HepG2 (cell line): ENCODE measurements around the gene ZNF207. TPM values are rescaled to one million over a fixed set of nuclear protein-coding genes. Genes with fewer than 3 reads are reported as not detected.

Source experiments
- ATAC-seq: fragments of 200-7000 bp; cut with Tn5 transposase; 3 replicates; pipeline ENCODE4 v1.9.1; 2020; ENCODE audit warnings: mild to moderate bottlenecking, moderate library complexity
- BruUV-seq: library from RNA; stranded (reverse); fragments of 400-500 nt; replicated peaks from 2 replicates; lab custom pipeline; 2021; lab: Mats Ljungman, UMichigan
- CTCF ChIA-PET: fragments of 300-600 bp; formaldehyde crosslinking; extraction: SDS; loops from one replicate; lab custom pipeline; 2021; ENCODE audit warnings: low total read pairs, inconsistent platforms, low intra/inter-chr PET ratio; lab: Yijun Ruan, JAX
- POLR2A ChIA-PET: fragments of 350-600 bp; sonication (Branson Sonifier 250); formaldehyde crosslinking; loops from one replicate; lab custom pipeline; 2020; ENCODE audit warnings: antibody characterized with exemption, inconsistent platforms; lab: Yijun Ruan, JAX
- DNase-seq: peaks from one replicate; pipeline ENCODE4 v3.0.0-alpha.2; 2015; ENCODE audit warnings: low spot score
- FAIRE-seq: peaks from 3 replicates; lab custom pipeline; 2011; peaks lifted over from hg19 to GRCh38; lab: Jason Lieb, UNC
- H2AFZ ChIP-seq: one replicate; pipeline ENCODE4 v1.6.1; 2011; ENCODE audit warnings: low read length, inconsistent platforms
- H3K27ac ChIP-seq: fragments of 300-600 bp; 3 replicates; pipeline ENCODE4 v1.8.0; 2011; ENCODE audit warnings: mixed run types, mild to moderate bottlenecking, mixed read lengths, low read length, inconsistent platforms; ENCODE audit not compliant: insufficient read depth; ENCODE audit errors: extremely low read length
- H3K27me3 ChIP-seq, 2 experiments: fragments of 200-600 bp in 1 of 2; 2 replicates in 1 of 2; 3 replicates in 1 of 2; pipeline versions ENCODE4 v1.6.0 to v1.8.0; 2011; ENCODE audit warnings: low read length in 2 of 2, mild to moderate bottlenecking in 2 of 2, moderate library complexity in 2 of 2, inconsistent platforms in 1 of 2; ENCODE audit not compliant: insufficient read depth in 2 of 2, control insufficient read depth in 1 of 2
- H3K36me3 ChIP-seq, 2 experiments: fragments of 200-600 bp in 1 of 2; replicated peaks in 1 of 2; 2 replicates in 1 of 2; 3 replicates in 1 of 2; pipeline versions ENCODE4 v1.5.1 to v1.8.0; 2011; ENCODE audit warnings: low read length in 2 of 2, inconsistent platforms in 1 of 2; ENCODE audit not compliant: insufficient read depth in 2 of 2, control insufficient read depth in 1 of 2
- H3K4me1 ChIP-seq: 2 replicates; pipeline ENCODE4 v1.5.1; 2012; ENCODE audit warnings: low read length, inconsistent platforms; ENCODE audit not compliant: insufficient read depth
- H3K4me2 ChIP-seq: 2 replicates; pipeline ENCODE4 v1.6.0; 2011; ENCODE audit warnings: low read depth, low read length, inconsistent platforms
- H3K4me3 ChIP-seq, 3 experiments: fragments of 200-600 bp in 1 of 3; sonication (generic), shearing (Covaris generic) in 1 of 3; replicated peaks in 1 of 3; 2 replicates each; pipeline ENCODE4 v1.5.1; 2011 to 2016; ENCODE audit warnings: low read length in 3 of 3, inconsistent platforms in 2 of 3, low read depth in 2 of 3, mild to moderate bottlenecking in 2 of 3, control low read depth in 1 of 3, mixed read lengths in 1 of 3; ENCODE audit not compliant: insufficient read depth in 1 of 3
- H3K79me2 ChIP-seq: one replicate; pipeline ENCODE4 v1.6.1; 2011; ENCODE audit warnings: low read length, inconsistent platforms; ENCODE audit not compliant: insufficient read depth
- H3K9ac ChIP-seq: 2 replicates; pipeline ENCODE4 v1.6.0; 2011; ENCODE audit warnings: mild to moderate bottlenecking, low read depth, low read length, inconsistent platforms; ENCODE audit not compliant: insufficient read depth
- H3K9me3 ChIP-seq: 2 replicates; pipeline ENCODE4 v1.5.1; 2012; ENCODE audit warnings: mild to moderate bottlenecking, low read length
- H4K20me1 ChIP-seq: 2 replicates; pipeline ENCODE4 v1.6.0; 2011; ENCODE audit warnings: inconsistent platforms, mild to moderate bottlenecking, low read length, moderate library complexity; ENCODE audit not compliant: insufficient read depth
- HNF4A ChIP-seq: sonication (generic); formaldehyde crosslinking; IDR thresholded peaks from 2 replicates; pipeline ENCODE4 v1.4.0; 2020; ENCODE audit warnings: missing genetic modification reagents
- HOXA3 ChIP-seq: sonication (generic); formaldehyde crosslinking; IDR thresholded peaks from 2 replicates; pipeline ENCODE4 v1.5.0; 2020; ENCODE audit warnings: missing genetic modification reagents
- NFATC3 ChIP-seq: sonication (generic); formaldehyde crosslinking; IDR thresholded peaks from 2 replicates; pipeline ENCODE4 v1.5.1; 2020; ENCODE audit warnings: mild to moderate bottlenecking, missing genetic modification reagents
- NONO ChIP-seq, 2 experiments: fragments of 450-650 bp in 1 of 2; sonication (generic) in 1 of 2; formaldehyde crosslinking in 1 of 2; IDR thresholded peaks in 1 of 2; conservative IDR thresholded peaks in 1 of 2; 2 replicates each; pipeline versions ENCODE4 v1.6.1 to v1.8.0; 2017 to 2022; ENCODE audit warnings: mild to moderate bottlenecking in 1 of 2, missing genetic modification reagents in 1 of 2, moderate library complexity in 1 of 2
- SALL1 ChIP-seq: sonication (generic); formaldehyde crosslinking; IDR thresholded peaks from 2 replicates; pipeline ENCODE4 v1.8.0; 2022; ENCODE audit warnings: mild to moderate bottlenecking, missing genetic modification reagents
- ZNF230 ChIP-seq: sonication (generic); formaldehyde crosslinking; IDR thresholded peaks from 2 replicates; pipeline ENCODE4 v1.4.0; 2020; ENCODE audit warnings: mild to moderate bottlenecking, missing genetic modification reagents
- WGBS: methylation state at CpG from one replicate; pipeline ENCODE4 v1.1.6; 2017; ENCODE audit warnings: low lambda C conversion rate; 5-methylcytosine and 5-hydroxymethylcytosine counted together
- in situ Hi-C: cut with HindIII; loops from 2 replicates; pipeline ENCODE4 v1.10.0; 2017; ENCODE audit warnings: low pct_unique_long_range_greater_than_20kb; ENCODE audit not compliant: extremely low pct_ligation_motif_present
- intact Hi-C: fragments of 100-400 bp; cut with micrococcal nuclease; formaldehyde crosslinking; loops from one replicate; pipeline ENCODE4 v1.10.0; 2022; ENCODE audit not compliant: unreplicated experiment
- polyA plus RNA-seq, 8 experiments: library from polyadenylated mRNA; depleted of rRNA in 3 of 8; stranded (reverse) in 7 of 8; unstranded in 1 of 8; fragments of >200 nt; fragmentation: Illumina TruSeq in 4 of 8; extraction: Trizol in 4 of 8; gene quantifications; 2 replicates each; pipeline versions ENCODE4 v1.2.1 to v1.2.3, GENCODE V29; 2011 to 2016; ENCODE audit warnings: low read depth in 4 of 8, missing spikeins in 1 of 8, mixed read lengths in 1 of 8; ENCODE audit not compliant: insufficient read depth in 1 of 8
- total RNA-seq, 5 experiments: library from RNA; depleted of rRNA; stranded (reverse); fragments of >200 nt; fragmentation: Illumina TruSeq; extraction: Trizol; gene quantifications; 2 replicates each; pipeline ENCODE4 v1.2.3, GENCODE V29; 2016; ENCODE audit warnings: low read depth in 1 of 5
- TF ChIP-seq, protein P1 (sequence below), 2 experiments: IDR thresholded peaks; 2 replicates each; pipeline ENCODE4 v1.6.1; 2011 to 2012; ENCODE audit warnings: low read length in 2 of 2, borderline replicate concordance in 1 of 2, low read depth in 1 of 2, mild to moderate bottlenecking in 1 of 2, moderate library complexity in 1 of 2
- TF ChIP-seq, protein P2 (sequence below): sonication (generic); formaldehyde crosslinking; IDR thresholded peaks from 2 replicates; pipeline ENCODE4 v1.4.0; 2020; ENCODE audit warnings: missing genetic modification reagents
- TF ChIP-seq, protein P3 (sequence below): sonication (generic); formaldehyde crosslinking; IDR thresholded peaks from 2 replicates; pipeline ENCODE4 v1.9.0; 2021; ENCODE audit warnings: missing genetic modification reagents, mild to moderate bottlenecking, borderline replicate concordance

ZNF207 gene
- total and polyA plus RNA-seq, 2 of the 13 experiments (the other 11 are each of a cell fraction or from before 2014, with no cell fraction given): 150 to 164 TPM

DNA sequence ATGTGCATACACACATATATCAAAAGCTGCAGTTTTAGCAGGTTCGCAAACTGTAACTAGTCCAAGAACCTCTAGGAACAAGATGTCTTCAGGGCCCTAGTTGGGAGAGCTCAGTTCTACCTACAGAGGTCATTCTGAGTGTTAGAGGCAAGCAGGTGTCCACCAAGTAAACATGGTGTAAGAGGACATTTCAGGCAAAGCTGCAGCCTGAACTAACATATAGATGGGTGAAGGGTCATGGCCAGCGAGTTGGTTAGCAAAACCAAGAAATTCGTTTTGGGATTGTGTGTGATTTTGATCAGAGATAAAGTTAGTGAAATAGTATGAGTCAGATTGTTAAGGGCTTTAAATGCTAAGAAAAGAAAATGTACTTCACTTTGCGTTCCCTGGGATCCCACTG lies 32.6 kb upstream of the ZNF207 start (continued):
- TF ChIP-seq NONO (IDR thresholded peaks at IDR 0.05): no peak
- no peak for TF ChIP-seq NONO (CRISPR knock-in tag; conservative IDR thresholded peaks at IDR 0.05)
- 0 out of 2 replicates have a peak, but pooled peaks have one; percentile 1 for TF ChIP-seq HNF4A (CRISPR knock-in tag)
- no peak for TF ChIP-seq HOXA3 (CRISPR knock-in tag)
- TF ChIP-seq ZNF230: no peak
- TF ChIP-seq, protein P1, sequence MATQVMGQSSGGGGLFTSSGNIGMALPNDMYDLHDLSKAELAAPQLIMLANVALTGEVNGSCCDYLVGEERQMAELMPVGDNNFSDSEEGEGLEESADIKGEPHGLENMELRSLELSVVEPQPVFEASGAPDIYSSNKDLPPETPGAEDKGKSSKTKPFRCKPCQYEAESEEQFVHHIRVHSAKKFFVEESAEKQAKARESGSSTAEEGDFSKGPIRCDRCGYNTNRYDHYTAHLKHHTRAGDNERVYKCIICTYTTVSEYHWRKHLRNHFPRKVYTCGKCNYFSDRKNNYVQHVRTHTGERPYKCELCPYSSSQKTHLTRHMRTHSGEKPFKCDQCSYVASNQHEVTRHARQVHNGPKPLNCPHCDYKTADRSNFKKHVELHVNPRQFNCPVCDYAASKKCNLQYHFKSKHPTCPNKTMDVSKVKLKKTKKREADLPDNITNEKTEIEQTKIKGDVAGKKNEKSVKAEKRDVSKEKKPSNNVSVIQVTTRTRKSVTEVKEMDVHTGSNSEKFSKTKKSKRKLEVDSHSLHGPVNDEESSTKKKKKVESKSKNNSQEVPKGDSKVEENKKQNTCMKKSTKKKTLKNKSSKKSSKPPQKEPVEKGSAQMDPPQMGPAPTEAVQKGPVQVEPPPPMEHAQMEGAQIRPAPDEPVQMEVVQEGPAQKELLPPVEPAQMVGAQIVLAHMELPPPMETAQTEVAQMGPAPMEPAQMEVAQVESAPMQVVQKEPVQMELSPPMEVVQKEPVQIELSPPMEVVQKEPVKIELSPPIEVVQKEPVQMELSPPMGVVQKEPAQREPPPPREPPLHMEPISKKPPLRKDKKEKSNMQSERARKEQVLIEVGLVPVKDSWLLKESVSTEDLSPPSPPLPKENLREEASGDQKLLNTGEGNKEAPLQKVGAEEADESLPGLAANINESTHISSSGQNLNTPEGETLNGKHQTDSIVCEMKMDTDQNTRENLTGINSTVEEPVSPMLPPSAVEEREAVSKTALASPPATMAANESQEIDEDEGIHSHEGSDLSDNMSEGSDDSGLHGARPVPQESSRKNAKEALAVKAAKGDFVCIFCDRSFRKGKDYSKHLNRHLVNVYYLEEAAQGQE (IDR thresholded peaks at IDR 0.05; ENCODE audit: borderline replicate concordance in 1 of 2, low read depth in 1 of 2, low read length in 2 of 2): no peak
- no peak for TF ChIP-seq NFATC3 (CRISPR knock-in tag)
- TF ChIP-seq, protein P2, sequence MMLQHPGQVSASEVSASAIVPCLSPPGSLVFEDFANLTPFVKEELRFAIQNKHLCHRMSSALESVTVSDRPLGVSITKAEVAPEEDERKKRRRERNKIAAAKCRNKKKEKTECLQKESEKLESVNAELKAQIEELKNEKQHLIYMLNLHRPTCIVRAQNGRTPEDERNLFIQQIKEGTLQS (CRISPR knock-in tag): no peak

DNA sequence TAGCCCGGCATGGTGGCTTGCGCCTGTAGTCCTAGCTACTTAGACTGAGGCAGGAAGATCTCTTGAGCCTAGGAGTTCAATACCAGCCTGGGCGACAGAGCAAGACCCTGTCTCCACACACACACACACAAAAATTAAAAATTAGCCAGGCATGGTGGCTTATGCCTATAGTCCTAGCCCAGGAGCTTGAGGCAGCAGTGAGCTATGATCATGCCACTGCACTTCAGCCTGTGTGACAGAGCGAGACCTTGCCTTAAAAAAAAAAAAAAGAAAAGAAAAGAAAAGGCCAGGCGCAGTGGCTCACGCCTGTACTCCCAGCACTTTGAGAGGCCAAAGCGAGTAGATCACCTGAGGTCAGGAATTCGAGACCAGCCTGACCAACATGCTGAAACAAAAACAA lies 31.9 kb upstream of the ZNF207 start:
- Histone ChIP-seq H3K79me2 (no peaks in the 10 kb centered on the region), H2AFZ (no peak overlapping the region), H3K4me3 (no peak overlapping the region), H3K4me1 (peaks cover 59% of the 10 kb centered on the region), H3K27me3 (peaks cover 3 to 11% of the 10 kb centered on the region in 2 experiments; a peak in 4 of 5 replicates), H3K4me2 (peak overlapping the region; percentile 44), H4K20me1 (no peaks in the 10 kb centered on the region), H3K9ac (no peak overlapping the region), H3K36me3 (no peaks in the 10 kb centered on the region), H3K9me3 (no peaks in the 10 kb centered on the region), H3K27ac (peak overlapping the region; percentile 17)
- ChIA-PET POLR2A (interaction anchor here (0.7 kb wide), 1 partner anchor 30 kb away, joined by 3 read pairs; no protein-coding TSS in a partner anchor), CTCF (no interaction called here)
- ATAC-seq (peak; percentile 55), DNase-seq (no peak), FAIRE-seq (no peak)
- WGBS: 14% methylated on average over 8 of the region's 8 CpGs
- intact Hi-C loops: no loop called here
- in situ Hi-C loops: no loop called here
- no TSS peak for BruUV-seq
- TF ChIP-seq, protein P3, sequence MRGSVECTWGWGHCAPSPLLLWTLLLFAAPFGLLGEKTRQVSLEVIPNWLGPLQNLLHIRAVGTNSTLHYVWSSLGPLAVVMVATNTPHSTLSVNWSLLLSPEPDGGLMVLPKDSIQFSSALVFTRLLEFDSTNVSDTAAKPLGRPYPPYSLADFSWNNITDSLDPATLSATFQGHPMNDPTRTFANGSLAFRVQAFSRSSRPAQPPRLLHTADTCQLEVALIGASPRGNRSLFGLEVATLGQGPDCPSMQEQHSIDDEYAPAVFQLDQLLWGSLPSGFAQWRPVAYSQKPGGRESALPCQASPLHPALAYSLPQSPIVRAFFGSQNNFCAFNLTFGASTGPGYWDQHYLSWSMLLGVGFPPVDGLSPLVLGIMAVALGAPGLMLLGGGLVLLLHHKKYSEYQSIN (CRISPR knock-in tag): no peak
- TF ChIP-seq SALL1 (CRISPR knock-in tag): peak; percentile 15; the same call in 1 of the 2 replicates
